LNCAP (cell line): Measurements from ENCODE around the gene MAST4.

ENCODE experiments used
- TF ChIP-seq, protein P1 (sequence below): fragments of 450-650 bp; IDR thresholded peaks from 2 replicates; pipeline ENCODE4 v1.5.1; 2017; ENCODE audit warnings: mild to moderate bottlenecking

The MAST4 gene

DNA sequence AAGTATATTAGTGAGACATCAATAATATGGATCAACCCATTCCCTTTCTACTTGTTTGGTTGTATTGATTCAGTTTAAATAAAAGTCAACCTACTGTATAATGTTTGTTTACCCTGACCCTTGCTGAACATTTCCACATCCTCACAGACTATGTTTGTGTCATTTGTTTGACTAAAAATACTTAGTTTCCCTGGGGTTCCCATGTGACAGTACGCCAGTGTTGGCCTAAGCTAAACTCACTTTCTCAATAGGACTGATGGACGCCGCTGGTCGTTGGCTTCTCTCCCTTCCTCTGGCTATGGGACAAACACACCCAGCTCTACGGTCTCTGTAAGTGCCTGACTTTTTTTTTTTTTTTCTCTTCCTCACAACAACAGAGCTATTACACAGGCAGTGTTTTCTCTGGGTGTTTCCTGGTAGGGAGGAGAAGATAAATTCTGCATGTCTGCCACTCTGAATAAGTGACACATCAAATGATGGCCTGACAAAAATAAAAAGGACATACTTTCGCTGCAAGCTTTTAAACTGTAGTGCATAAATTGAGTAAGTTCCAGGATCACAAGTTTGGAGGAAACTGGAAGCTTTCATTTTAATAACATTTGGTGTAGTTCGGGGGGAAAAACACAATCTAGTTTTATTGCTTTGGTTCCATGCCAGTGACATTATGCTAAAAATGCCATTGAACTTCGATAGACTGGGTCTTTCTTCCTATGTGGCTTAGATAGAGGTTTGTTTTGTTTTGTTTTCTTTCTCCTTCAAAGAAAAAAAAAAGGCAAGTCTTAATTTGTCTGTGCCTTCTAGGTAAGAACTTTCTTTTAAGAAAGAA is 499.4 kb downstream of the MAST4 start:
- TF ChIP-seq, protein P1, sequence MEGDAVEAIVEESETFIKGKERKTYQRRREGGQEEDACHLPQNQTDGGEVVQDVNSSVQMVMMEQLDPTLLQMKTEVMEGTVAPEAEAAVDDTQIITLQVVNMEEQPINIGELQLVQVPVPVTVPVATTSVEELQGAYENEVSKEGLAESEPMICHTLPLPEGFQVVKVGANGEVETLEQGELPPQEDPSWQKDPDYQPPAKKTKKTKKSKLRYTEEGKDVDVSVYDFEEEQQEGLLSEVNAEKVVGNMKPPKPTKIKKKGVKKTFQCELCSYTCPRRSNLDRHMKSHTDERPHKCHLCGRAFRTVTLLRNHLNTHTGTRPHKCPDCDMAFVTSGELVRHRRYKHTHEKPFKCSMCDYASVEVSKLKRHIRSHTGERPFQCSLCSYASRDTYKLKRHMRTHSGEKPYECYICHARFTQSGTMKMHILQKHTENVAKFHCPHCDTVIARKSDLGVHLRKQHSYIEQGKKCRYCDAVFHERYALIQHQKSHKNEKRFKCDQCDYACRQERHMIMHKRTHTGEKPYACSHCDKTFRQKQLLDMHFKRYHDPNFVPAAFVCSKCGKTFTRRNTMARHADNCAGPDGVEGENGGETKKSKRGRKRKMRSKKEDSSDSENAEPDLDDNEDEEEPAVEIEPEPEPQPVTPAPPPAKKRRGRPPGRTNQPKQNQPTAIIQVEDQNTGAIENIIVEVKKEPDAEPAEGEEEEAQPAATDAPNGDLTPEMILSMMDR = no peak

GRCh38 chr5:67098656-67099055 is 502.5 kb downstream of the MAST4 start:
- TF ChIP-seq, protein P1 = no peak

- TF ChIP-seq, protein P1 = no peak
Observed at GRCh38 chr5:67100301-67100700, 504.1 kb downstream of the MAST4 start.

DNA sequence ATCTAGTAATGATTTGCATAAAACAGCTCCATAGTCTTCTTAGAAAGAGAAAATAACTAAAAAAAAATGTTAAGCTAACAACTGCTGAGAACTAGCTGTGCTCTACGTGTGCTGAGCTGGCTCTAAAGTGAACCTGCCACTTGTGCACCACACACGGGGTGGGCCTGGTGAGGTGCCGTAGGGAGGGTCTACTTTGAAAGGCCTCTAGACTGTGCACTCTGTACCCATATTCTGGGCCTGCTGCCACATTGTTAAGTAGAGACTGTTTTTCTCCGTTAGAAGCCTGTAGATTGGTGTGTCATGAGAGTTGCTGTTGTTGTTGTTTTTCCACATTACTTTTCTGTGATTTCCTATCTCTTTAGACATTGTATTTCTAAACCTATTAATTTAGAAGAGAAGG is 506.5 kb downstream of the MAST4 start:
- TF ChIP-seq, protein P1 = no peak

- TF ChIP-seq, protein P1 = no peak
Observed at GRCh38 chr5:67104859-67105258, 508.7 kb downstream of the MAST4 start.

DNA sequence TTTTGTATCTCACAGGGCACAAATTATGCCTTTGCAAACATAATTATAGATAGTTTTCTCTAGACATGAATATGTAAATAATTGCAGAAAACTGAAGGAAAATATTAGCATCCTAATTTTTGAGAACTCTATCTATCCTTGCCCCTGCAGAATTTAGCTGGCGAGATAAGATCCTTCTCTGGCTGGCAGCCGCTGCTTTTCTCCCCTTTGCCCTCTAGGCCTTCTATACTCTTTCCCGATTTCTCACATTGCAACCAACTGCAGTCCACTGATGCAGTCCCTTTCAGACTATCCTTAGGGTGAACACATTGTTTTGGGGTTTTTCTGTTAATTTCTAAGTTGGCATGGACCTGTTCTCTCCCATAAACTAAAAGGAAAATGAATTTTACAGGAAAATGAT is 509.1 kb downstream of the MAST4 start:
- TF ChIP-seq, protein P1 = no peak

DNA sequence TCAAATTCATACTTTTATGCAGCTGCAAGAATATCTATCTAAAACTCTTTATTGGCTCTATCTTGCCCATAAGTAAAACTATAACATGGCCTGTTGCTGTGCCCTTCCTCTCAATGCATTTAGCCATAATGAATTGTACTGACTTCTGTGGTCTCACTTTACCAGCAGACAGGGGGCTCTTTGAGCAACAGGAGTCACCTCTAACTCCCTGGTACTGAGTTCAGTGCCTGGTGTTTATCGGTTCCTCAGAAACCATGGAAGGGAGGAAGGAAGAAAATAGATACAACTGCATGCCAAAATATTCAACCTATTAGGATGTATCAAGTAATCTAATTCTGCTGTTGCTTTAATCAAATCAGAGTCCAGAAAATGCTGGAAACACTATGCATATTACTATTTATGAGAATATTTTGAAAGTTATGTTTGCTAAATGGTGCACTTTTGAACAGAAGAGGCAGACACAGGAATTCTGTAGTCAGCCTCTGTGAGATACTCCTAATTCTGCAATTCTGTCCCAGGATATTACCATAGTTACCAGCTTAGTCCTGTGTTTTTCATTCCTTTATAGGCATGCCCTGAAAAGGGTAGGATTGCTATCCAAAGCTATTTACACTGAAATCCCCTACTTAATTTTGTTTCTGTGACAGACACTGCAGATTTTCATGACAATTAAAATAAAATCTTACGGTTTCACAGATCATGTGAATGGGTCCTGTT is 510.6 kb downstream of the MAST4 start:
- TF ChIP-seq, protein P1 = no peak
